ENCODE results near the gene LHFPL2.

- TF ChIP-seq CTCF (IDR thresholded peaks at IDR 0.05; ENCODE audit: low read depth, low read length, poor library complexity, severe bottlenecking) (no peak), EZH2phosphoT487 (IDR thresholded peaks at IDR 0.05; ENCODE audit: borderline replicate concordance, low read length) (no peak)
Observed at GRCh38 chr5:78621291-78621738, 27.3 kb downstream of the LHFPL2 start.
